ENCODE data around the gene CSF3R.
A peak's percentile ranks its signal among the peaks of the same experiment; 100 is the strongest.
"Not testable (repeated sequence)": the region's sequence is repeated elsewhere in the genome, so short reads cannot be mapped to it uniquely, and the experiment has no call there.

CSF3R gene

DNA sequence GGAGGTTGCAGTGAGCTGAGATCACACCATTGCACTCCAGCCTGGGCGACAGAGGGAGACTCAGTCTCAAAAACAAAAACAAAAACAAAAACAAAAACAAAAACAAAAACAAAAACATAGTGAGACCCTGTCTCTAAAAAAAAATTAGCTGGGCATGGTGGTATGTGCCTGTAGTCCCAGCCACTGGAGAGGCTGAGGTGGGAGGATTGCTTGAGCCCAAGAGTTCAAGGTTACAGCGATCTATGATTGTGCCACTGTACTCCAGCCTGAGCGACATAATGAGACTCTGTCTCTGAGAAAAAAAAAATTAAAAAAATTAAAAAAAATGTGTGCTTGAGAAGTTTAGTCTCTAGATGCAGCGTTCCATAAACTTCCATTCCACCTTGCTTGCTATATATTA, 19.2 kb upstream of the CSF3R start:
- peaks cover 21% of the 10 kb centered on the region for H3K27me3 Mint-ChIP-seq
- not testable (repeated sequence) for DNase-seq, H3K4me3 Mint-ChIP-seq, H3K4me1 Mint-ChIP-seq, H3K27ac Mint-ChIP-seq, ATAC-seq, H3K9me3 Mint-ChIP-seq

DNA sequence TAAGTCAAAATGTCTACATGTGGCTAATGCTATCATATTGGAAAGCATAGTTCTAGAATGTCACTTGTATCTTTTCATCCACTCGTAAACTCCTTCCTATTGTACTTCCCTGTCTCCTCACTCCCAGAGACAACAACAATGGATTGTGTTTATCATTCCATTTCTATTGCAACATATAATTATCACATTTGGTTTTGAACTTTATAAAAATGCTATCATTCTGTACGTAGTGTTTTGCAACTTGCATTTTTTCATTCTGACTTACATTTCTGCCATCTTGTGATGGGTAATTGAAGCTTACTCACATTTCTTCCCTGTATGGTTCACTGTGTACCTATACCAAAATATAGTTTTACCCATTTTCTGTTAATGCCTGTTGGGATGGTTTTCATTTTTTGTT, 14.5 kb upstream of the CSF3R start:
- Mint-ChIP-seq H3K9me3 (no peaks in the 10 kb centered on the region), H3K4me1 (no peaks in the 10 kb centered on the region), H3K27ac (no peak overlapping the region), H3K4me3 (no peak overlapping the region), H3K27me3 (peaks cover under 1% of the 10 kb centered on the region)
- DNase-seq (no peak), ATAC-seq (no peak)

DNA sequence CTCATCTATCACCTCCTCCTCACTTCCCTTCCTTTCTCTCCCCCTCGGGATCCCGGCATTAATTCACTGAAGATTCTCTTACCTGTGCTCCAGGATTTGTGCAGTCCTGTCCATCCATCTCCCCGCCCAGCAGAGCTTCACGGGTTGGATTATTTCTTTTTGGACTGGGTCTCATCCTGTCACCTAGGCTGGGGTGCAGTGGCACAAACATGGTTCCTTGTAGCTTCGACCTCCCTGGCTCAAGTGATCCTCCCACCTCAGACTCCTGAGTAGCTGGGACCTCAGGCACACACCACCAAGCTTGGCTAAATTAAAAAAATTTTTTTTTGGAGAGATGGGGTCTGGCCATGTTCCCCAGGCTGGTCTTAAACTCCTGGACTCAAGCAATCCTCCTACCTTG, 12.3 kb upstream of the CSF3R start:
- H3K4me3 Mint-ChIP-seq, result no peak overlapping the region

DNA sequence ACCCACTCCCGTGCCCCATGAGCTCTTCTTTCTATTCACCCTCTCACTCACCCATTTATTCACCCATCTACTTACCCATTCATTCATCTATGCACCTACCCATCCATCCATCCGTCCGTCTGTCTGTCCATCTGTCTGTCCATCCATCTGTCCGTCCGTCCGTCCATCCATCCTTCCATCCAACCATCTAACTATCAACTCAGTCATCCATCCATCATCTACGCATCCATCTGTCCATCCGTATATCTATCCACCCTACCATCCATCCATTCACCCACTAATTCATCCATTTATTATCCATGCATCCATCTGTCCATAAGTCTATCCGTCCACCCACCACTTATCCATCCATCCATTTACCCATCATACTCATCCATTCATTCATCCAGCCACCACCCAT, 10.8 kb upstream of the CSF3R start:
- Mint-ChIP-seq H3K27me3 (no peaks in the 10 kb centered on the region), H3K4me3 (no peak overlapping the region), H3K4me1 (no peaks in the 10 kb centered on the region)

More for the DNA sequence above, 12.3 kb upstream of the CSF3R start:
- Mint-ChIP-seq H3K27me3 (no peaks in the 10 kb centered on the region), H3K9me3 (no peaks in the 10 kb centered on the region), H3K4me1 (no peaks in the 10 kb centered on the region), H3K27ac (peak overlapping the region in 1 of 2 donors; percentile 23)
- ATAC-seq (no peak), DNase-seq (no peak)

DNA sequence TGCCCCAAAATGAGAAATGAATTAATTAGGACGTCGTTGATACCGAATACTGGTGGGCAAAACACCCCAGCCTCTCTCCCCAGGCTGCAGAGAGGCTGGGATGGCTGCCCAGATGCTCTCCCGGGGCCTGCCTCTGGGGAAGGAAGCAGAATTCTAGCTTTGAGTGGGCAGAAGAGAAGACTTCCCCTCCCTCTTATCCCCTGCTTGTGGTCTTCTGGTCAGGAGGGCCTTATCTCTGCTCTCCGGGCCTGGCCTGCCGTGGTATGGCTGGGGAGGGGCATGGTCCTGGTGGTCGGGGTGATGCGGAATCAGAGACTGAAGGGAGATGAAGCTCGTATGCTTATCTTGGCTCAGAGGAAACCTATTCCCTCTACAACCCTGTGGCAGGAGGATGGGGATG, 9.8 kb upstream of the CSF3R start:
- no peaks in the 10 kb centered on the region for H3K27me3 Mint-ChIP-seq
- no peak overlapping the region for H3K4me3 Mint-ChIP-seq
- ATAC-seq (no peak), DNase-seq (no peak)
- H3K27ac Mint-ChIP-seq, result no peak overlapping the region
- H3K4me1 Mint-ChIP-seq, result no peaks in the 10 kb centered on the region
- H3K9me3 Mint-ChIP-seq, result no peaks in the 10 kb centered on the region

More for the DNA sequence above, 10.8 kb upstream of the CSF3R start:
- no peak overlapping the region for H3K27ac Mint-ChIP-seq
- H3K9me3 Mint-ChIP-seq, result no peaks in the 10 kb centered on the region
- ATAC-seq (no peak), DNase-seq (no peak)

DNA sequence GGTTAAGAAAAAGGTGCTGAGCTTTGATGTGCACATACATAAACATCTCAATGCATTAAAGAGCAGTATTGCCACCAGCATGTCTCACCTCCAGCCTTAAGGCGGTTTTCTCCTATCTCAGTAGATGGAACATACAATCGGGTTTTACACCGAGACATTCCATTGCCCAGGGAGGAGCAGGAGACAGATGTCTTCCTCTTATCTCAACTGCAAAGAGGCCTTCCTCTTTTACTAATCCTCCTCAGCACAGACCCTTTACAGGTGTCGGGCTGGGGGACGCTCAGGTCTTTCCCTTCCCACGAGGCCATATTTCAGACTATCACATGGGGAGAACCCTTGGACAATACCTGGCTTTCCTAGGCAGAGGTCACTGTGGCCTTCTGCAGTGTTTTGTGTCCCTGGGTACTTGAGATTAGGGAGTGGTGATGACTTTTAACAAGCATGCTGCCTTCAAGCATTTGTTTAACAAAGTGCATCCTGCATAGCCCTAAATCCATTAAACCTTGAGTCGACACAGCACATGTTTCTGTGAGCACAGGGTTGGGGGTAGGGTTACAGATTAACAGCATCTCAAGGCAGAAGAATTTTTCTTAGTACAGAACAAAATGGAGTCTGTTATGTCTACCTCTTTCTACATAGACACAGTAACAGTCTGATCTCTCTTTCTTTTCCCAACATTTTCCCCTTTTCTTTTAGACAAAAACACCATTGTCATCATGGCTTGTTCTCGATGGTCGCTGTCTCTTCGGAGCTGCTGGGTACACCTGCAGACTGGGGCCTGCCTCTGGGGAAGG, 6.7 kb upstream of the CSF3R start:
- H3K27me3 Mint-ChIP-seq, H3K4me3 Mint-ChIP-seq, H3K9me3 Mint-ChIP-seq, H3K4me1 Mint-ChIP-seq, DNase-seq, ATAC-seq: not testable (repeated sequence)
- peak overlapping the region in 1 of 2 donors; percentile 8 for H3K27ac Mint-ChIP-seq

DNA sequence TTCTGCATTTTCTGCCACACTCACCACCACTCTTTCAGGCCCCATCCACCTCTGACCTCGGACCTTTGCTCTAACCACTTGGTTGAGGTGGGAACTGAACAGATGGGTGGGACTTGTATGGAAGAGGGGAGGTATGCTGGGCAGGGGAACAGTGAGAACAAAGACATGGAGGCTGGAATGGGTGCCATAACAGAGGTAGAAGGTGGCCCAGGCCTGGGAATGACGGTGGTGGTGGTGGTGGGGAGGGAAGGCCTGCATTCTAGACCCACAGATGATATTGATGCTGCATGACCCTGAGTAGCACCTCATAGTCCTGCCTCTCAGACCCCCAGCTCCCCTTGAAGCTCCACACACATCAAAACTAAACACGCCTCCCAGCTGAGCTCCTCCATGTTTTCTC, 5.2 kb upstream of the CSF3R start:
- DNase-seq, result no peak
- Mint-ChIP-seq H3K4me1 (no peaks in the 10 kb centered on the region), H3K4me3 (no peak overlapping the region), H3K9me3 (no peaks in the 10 kb centered on the region), H3K27ac (peak overlapping the region in 1 of 2 donors; percentile 16), H3K27me3 (no peaks in the 10 kb centered on the region)
- ATAC-seq, result no peak

DNA sequence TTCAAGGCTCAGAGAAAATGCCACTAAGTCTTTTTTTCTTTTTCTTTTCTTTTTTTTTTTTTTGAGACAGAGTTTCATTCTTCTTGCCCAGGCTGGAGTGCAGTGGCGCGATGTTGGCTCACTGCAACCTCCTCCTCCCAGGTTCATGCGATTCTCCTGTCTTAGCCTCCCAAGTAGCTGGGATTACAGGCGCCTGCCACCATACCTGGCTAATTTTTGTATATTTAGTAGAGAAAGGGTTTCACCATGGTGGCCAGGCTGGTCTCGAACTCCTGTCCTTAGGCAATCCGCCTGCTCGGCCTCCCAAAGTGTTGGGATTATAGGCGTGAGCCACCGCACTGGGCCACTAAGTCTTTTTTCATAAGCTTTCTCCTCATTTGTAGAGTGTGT, 4.6 kb upstream of the CSF3R start:
- not testable (repeated sequence) for H3K4me3 Mint-ChIP-seq

DNA sequence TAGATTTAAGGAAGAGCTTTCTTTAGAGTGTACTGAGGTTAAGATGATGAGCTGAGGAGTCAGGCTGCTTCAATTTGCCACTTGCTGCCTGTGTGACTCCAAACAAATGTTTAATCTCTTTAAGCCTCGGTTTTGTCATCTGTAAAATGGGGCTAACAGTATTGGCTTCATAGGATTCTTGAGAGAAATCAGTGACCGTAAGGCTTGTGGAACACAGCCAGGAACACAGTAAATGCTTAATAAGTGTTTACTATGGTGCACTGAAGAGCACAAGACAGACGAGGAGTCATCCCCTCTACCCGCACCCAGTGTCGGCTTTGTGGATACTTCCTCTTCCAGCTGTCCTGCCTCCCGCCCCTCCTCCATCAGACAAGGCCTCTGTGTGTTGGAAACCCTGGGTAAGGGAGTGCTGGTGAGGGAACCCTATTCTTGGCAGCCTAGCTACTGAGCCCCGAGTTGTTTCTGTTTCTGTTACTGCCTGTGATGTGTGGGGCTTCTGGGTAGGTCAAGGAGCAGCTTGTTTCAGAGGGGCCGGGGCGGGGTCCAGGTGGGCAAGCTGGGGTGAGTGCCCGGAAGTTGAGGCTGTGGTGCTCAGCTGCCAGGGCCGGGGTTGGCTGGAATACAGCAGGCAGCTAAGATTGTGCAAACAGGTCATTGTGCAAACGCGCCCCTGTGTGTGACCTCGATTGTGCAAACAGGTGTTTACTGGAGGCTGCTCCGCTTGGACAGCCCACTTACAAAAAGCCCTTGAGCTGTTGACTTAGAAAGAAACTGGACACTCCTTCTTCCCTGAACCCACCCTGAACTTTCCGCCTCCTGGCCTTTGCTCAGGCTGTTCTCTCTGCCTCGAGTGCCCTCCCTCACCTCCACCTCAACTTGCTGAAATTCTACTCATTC, 4.0 kb upstream of the CSF3R start:
- no peak for DNase-seq
- Mint-ChIP-seq H3K4me3 (no peak overlapping the region), H3K9me3 (no peaks in the 10 kb centered on the region), H3K27me3 (peaks cover 9% of the 10 kb centered on the region), H3K4me1 (peaks cover 11% of the 10 kb centered on the region), H3K27ac (peak overlapping the region in 1 of 2 donors; percentile 7)
- ATAC-seq, result no peak

More for the DNA sequence above, 4.6 kb upstream of the CSF3R start:
- not testable (repeated sequence) for H3K27ac Mint-ChIP-seq, H3K4me1 Mint-ChIP-seq, H3K27me3 Mint-ChIP-seq, H3K9me3 Mint-ChIP-seq, DNase-seq, ATAC-seq

DNA sequence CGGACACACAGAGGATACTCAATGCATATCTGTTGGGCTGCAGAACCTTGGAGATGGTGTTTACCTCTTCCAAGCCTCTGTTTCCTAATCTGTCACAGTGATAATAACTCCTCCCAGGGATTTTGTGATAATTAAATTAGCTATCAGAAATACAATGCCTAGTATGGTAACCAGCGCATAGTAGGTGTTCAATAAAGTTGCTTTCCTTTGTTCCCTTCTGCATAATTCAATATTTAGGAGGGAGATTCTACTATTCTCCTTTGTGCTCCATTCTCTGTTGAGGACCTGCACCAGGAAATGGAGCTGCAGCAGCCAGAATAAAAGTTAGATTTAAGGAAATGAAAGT, 3.4 kb upstream of the CSF3R start:
- Mint-ChIP-seq H3K4me1 (peaks cover 14% of the 10 kb centered on the region), H3K9me3 (no peaks in the 10 kb centered on the region), H3K4me3 (no peak overlapping the region), H3K27ac (peak overlapping the region in 1 of 2 donors; percentile 7), H3K27me3 (peaks cover 13% of the 10 kb centered on the region)
- no peak for DNase-seq
- ATAC-seq, result no peak

DNA sequence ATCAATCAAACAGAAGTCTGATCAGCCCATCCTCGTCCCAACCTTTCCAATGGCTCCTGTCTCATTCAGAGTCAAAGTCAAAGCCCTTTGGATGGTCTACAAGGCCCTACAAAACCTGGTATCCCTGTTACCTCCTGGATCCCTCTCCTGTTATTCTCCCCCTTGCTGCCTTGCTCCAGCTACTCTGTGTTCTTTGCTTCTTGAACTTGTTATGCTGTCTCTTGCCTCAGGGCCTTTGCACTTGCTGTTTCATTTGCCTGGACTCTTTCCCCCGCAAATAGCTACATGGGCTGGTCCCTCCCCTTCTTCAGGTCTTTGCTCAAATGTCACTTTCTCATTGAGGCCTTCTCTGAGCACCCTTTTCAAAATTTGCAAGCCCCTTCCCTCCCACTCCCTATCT, 1.4 kb upstream of the CSF3R start:
- Mint-ChIP-seq H3K4me3 (no peak overlapping the region), H3K27ac (no peak overlapping the region), H3K4me1 (peaks cover 14% of the 10 kb centered on the region), H3K9me3 (no peaks in the 10 kb centered on the region), H3K27me3 (peaks cover 13% of the 10 kb centered on the region)
- DNase-seq (no peak), ATAC-seq (no peak)

DNA sequence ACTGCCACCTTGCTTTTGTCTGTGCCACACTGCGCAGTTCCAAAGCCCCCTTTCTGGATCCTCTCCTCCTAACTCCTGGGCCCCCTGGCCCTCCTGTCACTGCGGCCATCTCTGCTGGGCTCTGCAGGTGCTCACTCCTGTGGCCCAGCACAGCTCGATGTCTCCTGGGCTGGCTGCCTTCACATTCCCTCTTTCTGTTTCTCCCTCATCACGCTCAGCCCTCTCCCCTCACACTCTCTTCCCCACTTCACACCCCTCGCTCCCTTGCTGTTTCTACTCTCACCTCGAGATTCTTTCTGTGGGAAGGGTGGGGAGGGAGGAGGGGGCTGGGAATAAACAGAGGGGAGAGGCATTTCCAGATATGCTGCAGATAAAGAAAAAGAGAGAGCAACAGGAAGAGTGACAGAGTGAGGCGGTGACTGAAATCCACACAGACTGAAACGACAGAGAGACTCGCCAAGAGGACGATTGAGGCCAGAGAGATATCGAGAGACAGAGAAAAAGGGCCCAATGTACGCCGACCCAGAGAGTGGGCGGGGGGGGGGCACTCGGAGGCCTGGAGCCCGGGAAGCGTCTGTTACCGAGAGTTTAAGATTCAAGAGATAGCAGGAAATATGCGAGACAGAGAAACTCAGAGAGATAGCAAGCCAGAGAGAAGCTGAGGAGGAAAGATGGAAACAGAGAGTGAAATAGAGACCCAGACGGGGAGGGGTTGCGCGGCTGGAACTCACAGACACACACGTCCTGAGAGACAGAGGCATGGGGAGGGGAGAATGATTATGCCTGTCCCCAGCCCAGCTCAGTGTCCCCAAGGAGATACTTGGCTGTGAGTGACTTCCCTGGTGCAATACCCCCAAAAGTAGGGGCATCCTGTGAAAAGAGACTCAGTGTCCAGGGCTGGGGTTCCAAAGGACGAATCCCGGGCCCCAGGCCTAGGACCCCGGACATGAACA, 666 bp downstream of the CSF3R start:
- no peaks in the 10 kb centered on the region for H3K9me3 Mint-ChIP-seq
- DNase-seq (no peak), ATAC-seq (peak; percentile 35)
- peaks cover 13% of the 10 kb centered on the region for H3K27me3 Mint-ChIP-seq
- peaks cover 14% of the 10 kb centered on the region for H3K4me1 Mint-ChIP-seq
- H3K27ac Mint-ChIP-seq, result peak overlapping the region; percentile 43 to 96
- peak overlapping the region; percentile 73 for H3K4me3 Mint-ChIP-seq

DNA sequence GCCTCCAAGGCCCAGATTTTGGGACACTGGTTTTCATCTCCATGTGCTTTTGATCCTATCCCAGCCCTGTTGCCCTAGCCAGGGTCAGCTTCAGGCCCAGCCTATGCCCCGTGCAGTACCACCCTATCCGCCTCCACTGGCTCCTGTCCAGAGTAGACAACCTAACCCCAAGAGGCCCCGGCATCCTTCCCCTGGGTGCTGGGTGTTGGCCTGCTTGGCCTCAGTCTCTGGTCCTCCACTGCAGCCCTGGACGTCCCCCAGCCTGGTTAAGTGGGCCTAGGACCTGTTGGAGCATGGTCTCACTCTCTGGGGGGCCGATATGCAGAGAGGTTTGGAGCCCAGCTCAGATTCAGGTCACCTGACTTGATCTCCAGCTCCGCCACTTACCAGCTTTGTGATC, 1.6 kb downstream of the CSF3R start:
- Mint-ChIP-seq H3K27ac (no peak overlapping the region), H3K4me1 (peaks cover 14% of the 10 kb centered on the region), H3K27me3 (peaks cover 13% of the 10 kb centered on the region), H3K9me3 (no peaks in the 10 kb centered on the region), H3K4me3 (no peak overlapping the region)
- DNase-seq, result no peak
- ATAC-seq, result no peak

DNA sequence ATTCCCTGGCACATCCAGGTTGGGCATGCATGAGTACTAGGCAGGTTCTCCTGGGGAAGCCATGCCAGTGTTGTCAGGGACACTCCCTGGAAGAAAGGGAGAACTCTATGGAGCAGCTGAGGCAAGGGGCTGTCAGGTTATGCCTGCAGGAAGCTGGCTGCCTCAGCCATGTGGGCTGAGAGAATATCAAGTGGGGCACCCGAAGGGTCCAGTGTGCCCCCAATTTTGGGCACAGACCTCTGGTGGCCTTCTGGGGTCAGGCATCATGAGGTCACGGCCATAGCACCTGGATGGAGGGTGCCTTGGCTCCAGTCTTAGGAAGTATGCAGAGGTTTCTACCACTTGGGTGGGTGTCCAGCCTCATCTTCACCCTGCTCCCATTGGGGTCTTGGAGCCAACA, 2.6 kb downstream of the CSF3R start:
- Mint-ChIP-seq H3K4me1 (peaks cover 14% of the 10 kb centered on the region), H3K4me3 (no peak overlapping the region)
- no peak for ATAC-seq

DNA sequence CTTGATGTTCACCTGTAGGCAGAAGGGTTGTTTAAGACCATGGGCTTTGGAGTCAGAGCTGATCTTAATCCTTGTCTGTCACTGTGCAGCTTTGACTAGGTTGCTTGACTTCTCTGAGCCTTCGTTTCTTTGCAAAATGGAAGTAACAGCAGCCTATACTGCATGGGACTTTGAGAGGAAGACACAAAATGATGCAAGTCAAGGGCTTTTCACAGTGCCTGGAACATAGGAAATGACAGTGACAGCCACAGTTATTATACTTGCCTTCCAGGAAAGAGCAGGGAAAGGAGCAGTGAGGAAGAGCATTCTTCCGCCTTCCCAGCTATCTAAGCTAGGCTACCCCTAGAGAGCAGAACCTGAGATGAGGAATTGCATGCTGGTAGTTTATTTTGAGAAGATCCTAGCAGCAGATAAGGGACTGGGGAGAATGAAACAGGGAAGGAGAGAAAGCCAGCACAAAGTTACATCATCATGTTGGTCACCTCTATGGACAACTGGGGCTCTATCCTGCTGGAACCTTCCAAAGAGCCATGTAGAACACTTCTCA, 3.1 kb downstream of the CSF3R start:
- no peak overlapping the region for H3K4me3 Mint-ChIP-seq
- H3K4me1 Mint-ChIP-seq, result peaks cover 14% of the 10 kb centered on the region
- ATAC-seq (no peak), DNase-seq (no peak)
- no peaks in the 10 kb centered on the region for H3K9me3 Mint-ChIP-seq
- H3K27me3 Mint-ChIP-seq, result peaks cover 13% of the 10 kb centered on the region
- H3K27ac Mint-ChIP-seq, result peak overlapping the region in 1 of 2 donors; percentile 24

More for the DNA sequence above, 2.6 kb downstream of the CSF3R start:
- Mint-ChIP-seq H3K27me3 (peaks cover 13% of the 10 kb centered on the region), H3K9me3 (no peaks in the 10 kb centered on the region), H3K27ac (peak overlapping the region in 1 of 2 donors; percentile 54)
- no peak for DNase-seq

All from stimulated activated naive CD8-positive, alpha-beta T cell treated with anti-CD3 and anti-CD28 coated beads, Interleukin-15, amount 100 ng/mL, for 72 hours (primary cell).